B cell (primary cell): ENCODE measurements around the gene TET2.

Experiments
- EZH2 ChIP-seq: IDR thresholded peaks from 2 replicates; pipeline ENCODE4 v1.6.1; 2012; ENCODE audit warnings: borderline replicate concordance, low read depth, mild to moderate bottlenecking, moderate library complexity, low read length; ENCODE audit not compliant: insufficient read depth, poor library complexity, severe bottlenecking
- TF ChIP-seq, protein P1 (sequence below): fragments of 200-600 bp; IDR thresholded peaks from one replicate; pipeline ENCODE4 v1.8.0; 2022; ENCODE audit warnings: antibody characterized with exemption, mild to moderate bottlenecking

- TF ChIP-seq, protein P1, sequence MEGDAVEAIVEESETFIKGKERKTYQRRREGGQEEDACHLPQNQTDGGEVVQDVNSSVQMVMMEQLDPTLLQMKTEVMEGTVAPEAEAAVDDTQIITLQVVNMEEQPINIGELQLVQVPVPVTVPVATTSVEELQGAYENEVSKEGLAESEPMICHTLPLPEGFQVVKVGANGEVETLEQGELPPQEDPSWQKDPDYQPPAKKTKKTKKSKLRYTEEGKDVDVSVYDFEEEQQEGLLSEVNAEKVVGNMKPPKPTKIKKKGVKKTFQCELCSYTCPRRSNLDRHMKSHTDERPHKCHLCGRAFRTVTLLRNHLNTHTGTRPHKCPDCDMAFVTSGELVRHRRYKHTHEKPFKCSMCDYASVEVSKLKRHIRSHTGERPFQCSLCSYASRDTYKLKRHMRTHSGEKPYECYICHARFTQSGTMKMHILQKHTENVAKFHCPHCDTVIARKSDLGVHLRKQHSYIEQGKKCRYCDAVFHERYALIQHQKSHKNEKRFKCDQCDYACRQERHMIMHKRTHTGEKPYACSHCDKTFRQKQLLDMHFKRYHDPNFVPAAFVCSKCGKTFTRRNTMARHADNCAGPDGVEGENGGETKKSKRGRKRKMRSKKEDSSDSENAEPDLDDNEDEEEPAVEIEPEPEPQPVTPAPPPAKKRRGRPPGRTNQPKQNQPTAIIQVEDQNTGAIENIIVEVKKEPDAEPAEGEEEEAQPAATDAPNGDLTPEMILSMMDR = no peak
- TF ChIP-seq EZH2 = no peak
These were observed 37.7 kb upstream of the TET2 start for GRCh38 chr4:105108971-105109370.
